GM13977 (cell line): ENCODE measurements around the gene FAM171A1.
A peak's percentile ranks its signal among the peaks of the same experiment; 100 is the strongest.

Experiments
- DNase-seq: peaks from one replicate; pipeline ENCODE4 v3.0.0; 2012; ENCODE audit warnings: low spot score
- in situ Hi-C: fragments of 300-500 bp; cut with MboI; formaldehyde crosslinking; loops from one replicate; pipeline ENCODE4 v1.12.0; 2022; ENCODE audit warnings: low sequenced_read_pairs, low pct_unique_long_range_greater_than_20kb, mixed read lengths, inconsistent platforms; ENCODE audit not compliant: unreplicated experiment
- TF ChIP-seq, protein P1 (sequence below): IDR thresholded peaks from 2 replicates; pipeline ENCODE4 v1.5.1; 2012; ENCODE audit warnings: mild to moderate bottlenecking, control low read depth; ENCODE audit not compliant: insufficient read depth; ENCODE audit errors: extremely low read depth, missing control alignments

FAM171A1 gene

DNA sequence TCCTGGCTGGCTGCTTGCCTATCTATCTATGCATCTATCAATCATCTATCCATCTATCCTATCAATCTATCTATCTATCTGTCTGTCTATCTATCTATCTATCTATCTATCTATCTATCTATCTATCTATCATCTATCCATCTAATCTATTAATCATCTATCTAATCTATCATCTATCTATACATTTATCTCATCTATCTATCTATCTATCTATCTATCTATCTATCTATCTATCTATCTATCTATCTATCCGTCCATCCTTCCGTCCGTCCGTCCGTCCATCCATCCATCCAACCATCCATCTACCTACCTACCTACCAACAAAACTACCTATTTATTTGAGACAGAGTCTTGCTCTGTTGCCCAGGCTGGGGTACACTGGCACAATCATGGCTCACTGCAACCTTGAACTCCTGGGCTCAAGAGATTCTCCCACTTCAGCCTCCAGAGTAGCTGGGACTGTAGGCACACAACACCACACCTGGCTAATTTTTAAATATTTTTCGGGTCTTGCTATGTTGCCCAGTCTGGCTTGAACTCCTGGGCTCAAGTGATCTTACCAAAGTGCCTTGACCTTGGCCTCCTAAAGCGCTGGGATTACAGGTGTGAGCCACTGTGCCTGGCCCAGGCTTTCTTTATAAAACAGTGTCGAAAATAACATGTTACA is 107.3 kb downstream of the FAM171A1 start:
- in situ Hi-C loops, result no loop called here
- TF ChIP-seq, protein P1, sequence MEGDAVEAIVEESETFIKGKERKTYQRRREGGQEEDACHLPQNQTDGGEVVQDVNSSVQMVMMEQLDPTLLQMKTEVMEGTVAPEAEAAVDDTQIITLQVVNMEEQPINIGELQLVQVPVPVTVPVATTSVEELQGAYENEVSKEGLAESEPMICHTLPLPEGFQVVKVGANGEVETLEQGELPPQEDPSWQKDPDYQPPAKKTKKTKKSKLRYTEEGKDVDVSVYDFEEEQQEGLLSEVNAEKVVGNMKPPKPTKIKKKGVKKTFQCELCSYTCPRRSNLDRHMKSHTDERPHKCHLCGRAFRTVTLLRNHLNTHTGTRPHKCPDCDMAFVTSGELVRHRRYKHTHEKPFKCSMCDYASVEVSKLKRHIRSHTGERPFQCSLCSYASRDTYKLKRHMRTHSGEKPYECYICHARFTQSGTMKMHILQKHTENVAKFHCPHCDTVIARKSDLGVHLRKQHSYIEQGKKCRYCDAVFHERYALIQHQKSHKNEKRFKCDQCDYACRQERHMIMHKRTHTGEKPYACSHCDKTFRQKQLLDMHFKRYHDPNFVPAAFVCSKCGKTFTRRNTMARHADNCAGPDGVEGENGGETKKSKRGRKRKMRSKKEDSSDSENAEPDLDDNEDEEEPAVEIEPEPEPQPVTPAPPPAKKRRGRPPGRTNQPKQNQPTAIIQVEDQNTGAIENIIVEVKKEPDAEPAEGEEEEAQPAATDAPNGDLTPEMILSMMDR, result no peak

DNA sequence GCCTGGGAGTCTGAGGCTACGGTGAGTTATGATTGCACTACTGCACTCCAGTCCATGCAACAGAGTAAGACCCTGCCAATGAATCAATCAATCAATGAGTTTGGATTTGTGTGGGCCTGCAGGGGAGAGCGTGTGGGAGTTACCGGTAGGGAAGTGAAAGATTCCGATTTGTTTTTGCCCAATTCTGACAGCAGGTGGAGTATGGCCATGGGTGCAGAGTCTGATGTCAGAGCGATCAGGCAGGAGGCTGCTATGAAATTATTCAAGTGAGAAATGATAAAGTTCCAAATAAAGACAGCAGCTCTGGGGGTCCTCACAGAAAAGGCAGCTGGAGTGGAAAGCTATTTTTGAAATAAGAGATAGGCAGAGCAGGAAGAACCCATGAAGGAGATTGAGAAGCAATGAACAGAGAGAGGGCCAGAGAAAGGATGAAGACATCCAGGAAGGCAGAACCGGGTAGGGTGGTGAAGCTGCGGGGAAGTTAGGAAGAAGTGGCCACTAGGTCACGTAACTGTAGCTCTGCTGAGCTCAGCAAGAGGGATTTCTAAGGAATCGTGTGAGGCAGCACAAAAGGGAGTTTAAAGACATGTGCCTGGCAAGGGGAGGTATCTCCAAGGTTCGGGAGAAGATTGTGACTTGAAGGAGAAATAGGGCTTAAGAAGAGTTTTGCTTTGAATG is 108.9 kb downstream of the FAM171A1 start:
- TF ChIP-seq, protein P1, result peak; percentile 17
- no peak for DNase-seq
- in situ Hi-C loops, result no loop called here

More for the DNA sequence above, 107.3 kb downstream of the FAM171A1 start:
- DNase-seq, result no peak

DNA sequence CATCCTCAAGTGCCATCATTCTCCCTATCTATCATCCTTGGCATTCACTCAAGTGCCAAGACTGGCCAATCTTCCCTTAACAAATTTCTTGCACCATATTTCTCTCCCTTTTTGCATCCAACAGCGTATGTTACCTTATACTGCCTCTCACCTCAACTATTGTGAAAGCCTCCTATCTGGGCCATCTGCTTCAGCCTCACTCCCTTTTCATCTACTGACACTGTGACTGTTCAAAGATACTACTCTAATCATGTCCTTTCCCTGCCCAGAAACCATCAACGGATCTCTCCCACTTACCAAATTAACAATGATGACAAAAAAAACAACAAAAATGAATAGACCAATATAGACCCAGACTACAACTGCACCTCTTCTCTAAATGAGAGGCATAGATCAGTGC is 112.0 kb downstream of the FAM171A1 start:
- TF ChIP-seq, protein P1, result no peak
- no peak for DNase-seq
- in situ Hi-C loops, result no loop called here

DNA sequence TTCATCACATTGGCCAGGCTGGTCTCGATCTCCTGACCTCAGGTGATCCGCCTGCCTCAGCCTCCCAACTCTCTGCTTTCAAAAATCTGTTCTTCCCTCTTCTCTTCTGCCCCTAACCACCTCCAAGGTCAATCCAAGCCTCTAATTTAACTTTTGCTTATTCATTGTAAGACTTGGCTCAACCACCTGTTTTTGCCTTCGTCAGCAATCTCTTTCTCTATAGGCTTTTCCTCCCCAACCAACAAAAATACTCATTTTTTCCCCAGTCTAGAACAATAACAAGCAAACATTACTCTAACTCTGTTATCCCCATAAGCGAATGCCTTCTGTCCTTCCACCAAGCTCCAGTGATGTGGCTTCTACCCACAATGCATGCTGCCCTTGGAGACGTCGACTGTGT is 112.8 kb downstream of the FAM171A1 start:
- no peak for DNase-seq
- in situ Hi-C loops, result no loop called here
- TF ChIP-seq, protein P1, result no peak

DNA sequence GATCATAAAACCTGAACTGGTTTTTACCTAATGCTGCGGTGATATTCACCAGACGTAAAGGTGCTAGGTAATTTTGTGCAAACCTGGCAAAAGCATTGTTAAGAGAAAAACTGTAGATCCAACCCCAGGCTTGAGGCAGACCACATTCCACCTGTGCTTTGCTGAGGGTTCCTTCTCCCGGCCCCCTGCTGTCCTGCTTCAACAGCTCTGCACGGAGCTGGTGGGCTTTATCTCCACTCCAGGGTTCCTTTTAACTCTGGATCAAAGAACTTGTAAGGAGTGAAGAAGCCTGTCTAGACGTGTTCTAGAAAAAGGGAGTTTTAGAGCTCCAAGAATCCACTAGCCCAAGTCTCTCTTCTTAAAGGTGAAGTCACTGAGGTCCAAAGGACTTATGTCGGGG is 115.1 kb downstream of the FAM171A1 start:
- in situ Hi-C loops, result no loop called here
- no peak for DNase-seq
- TF ChIP-seq, protein P1, result no peak

DNA sequence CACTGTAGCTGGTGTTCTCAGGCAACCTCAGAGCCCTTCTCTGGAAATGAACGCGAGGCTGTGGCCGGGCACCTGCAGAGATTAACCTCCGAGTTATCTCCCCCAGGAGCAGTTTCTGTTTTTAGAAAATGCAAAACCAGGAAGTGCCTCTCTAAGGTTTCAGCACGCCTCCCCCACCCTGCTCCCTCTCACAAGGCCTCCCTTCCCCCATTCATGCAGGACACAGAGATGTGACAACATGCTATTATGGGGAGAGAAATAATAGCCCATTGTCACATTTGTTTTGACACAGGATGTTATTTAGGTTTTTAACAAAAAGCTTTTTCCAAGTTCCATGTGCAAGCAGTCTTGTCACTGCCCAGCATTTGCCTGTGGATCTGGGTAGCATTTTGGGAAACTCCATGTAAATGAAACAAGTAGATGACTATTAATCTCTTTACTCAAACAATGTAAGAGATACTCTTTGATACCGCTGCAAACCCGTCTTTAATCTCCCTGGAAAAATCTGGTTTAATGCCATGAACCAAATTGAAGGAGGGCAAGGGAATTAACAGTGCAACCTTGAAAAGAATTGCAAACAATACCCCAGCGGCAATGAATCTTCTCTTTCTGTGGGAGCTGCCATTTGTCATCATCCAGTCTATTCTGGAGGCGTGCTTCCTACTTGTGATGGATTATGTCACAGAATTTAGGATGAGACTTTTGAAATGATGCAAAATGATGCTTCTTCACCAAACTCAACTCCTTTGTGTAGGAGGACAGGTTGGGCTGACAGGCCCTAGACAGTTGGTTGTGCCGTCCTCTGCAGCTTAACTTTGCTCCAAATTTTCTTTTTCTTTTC is 116.1 kb downstream of the FAM171A1 start:
- peak; percentile 48 for DNase-seq
- TF ChIP-seq, protein P1, result no peak
- in situ Hi-C loops, result no loop called here
